HTERT RPE-1 (cell line): ENCODE measurements around the gene MAGEA11.
"Not testable (repeated sequence)": the region's sequence is repeated elsewhere in the genome, so short reads cannot be mapped to it uniquely, and the experiment has no call there.

Experiments
- in situ Hi-C: fragments of 300-500 bp; cut with MboI; formaldehyde crosslinking; loops from 4 replicates; pipeline ENCODE4 v1.14.3; 2020; ENCODE audit warnings: low sequenced_read_pairs

Gene MAGEA11, protein sequence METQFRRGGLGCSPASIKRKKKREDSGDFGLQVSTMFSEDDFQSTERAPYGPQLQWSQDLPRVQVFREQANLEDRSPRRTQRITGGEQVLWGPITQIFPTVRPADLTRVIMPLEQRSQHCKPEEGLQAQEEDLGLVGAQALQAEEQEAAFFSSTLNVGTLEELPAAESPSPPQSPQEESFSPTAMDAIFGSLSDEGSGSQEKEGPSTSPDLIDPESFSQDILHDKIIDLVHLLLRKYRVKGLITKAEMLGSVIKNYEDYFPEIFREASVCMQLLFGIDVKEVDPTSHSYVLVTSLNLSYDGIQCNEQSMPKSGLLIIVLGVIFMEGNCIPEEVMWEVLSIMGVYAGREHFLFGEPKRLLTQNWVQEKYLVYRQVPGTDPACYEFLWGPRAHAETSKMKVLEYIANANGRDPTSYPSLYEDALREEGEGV

DNA sequence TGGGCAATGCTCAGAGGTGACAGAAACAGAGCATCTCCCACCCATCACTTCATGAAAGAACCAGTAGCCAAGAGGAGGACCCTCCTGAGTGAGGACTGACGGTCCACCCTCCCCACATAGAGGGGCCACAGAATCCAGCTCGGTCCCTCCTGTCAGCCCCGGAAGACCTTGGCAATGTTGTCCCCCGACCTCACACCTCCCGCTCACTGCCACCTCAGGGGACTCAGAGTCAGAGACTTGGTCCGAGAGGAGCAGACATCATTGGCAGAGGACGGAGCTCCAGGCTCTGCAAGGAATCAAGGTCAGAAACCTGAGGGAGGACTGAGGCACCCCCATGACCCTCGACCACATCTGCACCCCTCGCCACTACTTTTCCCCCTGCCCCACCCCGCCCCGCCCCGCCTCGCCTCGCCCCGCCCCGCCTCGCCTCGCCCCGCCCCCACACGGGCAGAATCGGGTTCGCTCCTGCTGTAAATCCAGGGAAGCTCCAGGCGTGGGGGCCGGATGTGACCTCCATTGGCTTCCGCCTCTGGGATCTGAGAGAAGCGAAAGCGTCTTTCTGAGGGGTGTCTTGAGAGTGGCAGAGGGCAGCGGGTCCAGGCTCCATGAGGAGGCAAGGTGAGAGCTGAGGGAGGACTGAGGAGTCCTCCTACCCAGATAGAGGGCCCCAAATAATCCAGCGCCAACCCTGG is at the start of gene MAGEA11:
MAGEA11 (plus strand) TSS at position 516 of the 692 bp plus-strand sequence. CDS start 1,100 bp downstream, outside the sequence.
- in situ Hi-C loops: no loop called here

DNA sequence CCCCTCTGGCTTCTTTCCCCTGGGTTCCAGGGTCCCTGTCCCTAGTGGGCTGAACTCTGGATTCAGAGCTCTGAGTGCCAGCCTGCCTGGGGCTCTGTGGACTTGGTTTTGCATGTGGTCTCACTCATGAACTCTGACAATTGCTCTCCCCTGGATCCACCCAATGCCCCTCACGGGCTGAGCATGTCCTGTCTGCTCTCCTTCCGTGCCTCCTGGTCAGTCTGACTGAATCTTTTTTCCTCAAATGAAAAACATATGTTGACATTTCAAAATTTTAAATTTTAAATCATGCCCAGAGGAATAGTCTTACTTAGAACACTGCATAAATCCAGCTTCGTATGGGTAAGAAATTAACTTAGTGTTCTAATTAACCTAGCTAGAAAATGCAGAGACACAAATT is 36.8 kb upstream of the MAGEA11 start:
- in situ Hi-C loops: not testable (repeated sequence)

DNA sequence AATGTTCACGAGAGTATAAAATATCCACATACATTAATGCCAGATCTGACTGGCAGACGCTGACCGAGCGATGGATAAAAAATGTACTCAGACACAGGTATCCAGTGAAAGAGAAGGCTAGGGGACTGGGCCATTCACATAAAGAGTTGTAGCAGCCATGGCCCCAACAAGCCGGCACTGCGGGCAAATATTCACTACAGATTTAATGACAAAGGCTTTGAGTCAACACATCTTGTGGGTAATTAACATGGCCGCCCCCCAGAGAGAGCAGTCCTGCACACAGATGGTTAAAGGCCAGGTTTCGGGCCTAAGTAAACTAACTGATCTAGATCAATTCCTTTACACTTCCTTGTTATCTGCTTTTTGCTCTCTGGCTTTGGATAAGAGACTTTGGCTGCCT is 36.3 kb upstream of the MAGEA11 start:
- in situ Hi-C loops: not testable (repeated sequence)

DNA sequence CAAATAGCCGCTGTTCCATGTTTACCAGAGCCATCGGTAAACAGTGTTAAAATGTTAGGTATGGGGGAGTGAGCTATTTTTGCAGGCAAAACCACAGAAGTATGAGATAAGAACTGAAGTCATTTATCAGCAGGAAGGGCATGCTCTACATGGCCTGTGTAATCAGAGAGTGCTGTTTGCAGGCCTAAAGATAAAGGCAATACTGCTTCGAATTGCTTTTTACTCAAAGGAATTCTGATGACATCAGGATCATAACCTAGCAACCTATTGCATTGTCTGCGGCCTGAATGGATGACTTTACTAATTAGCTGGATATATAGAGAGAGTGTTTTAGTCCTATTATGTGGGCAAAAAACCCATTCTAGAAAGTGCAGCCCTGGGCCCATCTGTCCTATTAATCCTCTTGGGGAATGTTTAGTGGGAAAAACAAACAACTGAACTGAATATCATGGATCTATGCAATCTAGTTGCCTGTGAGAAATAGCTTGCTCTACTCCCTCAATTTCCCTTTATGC is 32.6 kb upstream of the MAGEA11 start:
- in situ Hi-C loops: not testable (repeated sequence)

DNA sequence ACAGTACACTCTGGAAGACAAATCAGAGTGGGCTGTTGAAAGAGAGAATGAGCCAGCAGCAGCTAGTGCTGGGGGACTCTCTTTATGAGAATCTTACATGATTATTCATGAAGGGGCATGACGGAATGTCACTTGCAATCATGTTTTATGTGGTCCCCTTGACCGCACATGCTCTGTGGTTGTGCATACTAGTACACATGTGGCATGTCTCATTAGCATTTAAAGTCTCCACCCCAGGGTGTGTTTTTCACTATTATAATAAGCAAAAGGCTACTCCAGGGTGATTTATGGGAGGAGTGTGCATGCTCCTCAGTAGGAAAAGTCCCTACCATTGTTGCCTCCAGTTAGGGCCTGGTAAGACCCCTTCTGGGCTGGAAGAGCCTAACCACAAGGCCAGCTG is 30.7 kb upstream of the MAGEA11 start:
- in situ Hi-C loops: no loop called here

DNA sequence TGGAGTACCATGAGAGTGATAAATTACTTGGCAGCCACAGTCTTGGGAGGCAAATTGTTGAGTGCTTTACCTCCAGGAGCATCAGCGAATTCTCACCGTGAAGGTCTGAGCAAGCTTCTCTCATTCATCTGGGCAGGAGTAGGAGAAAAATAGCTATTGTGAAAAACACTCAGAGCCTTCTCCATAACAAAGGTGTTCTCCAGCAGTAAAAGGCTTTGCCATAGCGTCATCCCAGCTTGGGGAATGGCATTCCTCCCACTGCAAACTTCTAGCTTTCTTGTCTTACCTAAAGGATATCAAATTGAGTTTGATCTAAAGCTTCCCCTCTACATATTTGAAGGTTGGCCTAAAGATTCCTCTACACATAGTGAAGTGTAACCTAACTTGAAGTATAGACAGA is 29.8 kb upstream of the MAGEA11 start:
- in situ Hi-C loops: no loop called here

DNA sequence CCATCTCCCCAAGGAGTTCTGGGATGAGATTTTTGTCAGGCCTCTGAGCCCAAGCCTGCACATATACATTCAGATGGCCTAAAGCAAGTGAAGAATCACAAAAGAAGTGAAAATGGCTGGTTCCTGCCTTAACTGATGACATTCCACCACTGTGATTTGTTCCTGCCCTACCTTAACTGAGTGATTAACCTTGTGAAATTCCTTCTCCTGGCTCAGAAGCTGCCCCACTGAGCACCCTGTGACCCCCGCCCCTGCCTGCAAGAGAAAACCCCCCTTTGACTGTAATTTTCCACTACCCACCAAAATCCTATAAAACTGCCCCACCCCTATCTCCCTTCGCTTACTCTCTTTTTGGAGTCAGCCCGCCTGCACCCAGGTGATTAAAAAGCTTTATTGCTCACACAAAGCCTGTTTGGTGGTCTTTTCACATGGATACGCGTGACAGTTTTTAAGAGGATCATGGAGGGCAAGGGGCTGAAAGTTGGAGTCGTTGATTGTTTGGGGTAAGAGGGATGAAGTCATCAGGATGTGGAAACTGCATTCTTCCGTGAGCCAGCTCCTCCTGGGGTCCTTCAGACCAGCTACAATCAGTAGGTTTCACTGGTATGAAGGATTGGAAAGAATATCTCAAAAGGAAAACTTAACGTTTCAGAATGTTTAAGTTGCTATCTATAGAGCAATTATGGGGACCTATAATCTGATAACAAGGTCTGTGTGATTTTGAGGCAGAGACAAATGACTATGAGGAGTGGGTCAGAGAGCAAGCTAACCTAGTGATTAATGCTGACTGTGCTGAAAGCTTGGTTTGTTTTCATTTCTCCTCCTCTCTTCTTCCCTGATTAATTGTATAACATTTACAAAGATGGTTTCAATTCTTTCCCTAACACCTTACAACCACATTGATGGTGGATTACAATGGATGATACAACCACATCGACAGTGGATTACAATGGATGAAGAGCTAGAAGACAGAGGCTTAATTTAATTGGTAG is 28.6 kb upstream of the MAGEA11 start:
- in situ Hi-C loops: no loop called here

DNA sequence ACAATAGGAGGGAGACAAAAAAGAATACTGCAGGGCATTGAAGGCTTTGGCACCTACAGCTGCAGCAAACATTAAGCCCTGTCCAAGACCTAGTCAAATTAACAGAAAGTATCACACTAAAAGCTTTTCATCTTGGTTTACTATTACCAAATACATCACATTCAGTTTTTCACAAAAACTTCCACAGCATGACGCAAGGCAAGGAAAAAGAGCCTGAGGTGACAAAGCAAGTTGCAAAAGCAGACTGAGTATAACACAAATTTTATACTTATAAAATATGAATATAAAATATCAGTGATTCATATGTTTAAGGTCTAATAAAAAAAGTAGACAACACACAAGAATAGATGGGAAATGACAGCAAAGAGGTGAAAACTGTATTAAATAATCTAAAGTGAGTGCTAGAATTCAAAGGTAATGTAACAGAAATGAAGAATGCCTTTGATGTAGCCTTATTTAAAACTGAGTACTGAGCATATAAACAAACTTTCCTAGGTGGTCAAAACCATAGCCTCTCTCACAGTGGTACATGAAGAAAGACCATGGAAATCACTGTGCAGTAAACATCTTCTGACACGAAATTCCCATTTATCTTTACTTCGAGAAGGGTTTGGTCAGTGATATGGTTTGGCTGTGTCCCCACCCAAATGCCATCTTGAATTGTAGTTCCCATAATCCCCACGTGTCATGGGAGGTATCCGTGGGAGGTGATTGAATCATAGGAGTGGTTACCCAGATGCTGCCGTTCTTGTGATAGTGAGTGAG is 27.7 kb upstream of the MAGEA11 start:
- in situ Hi-C loops: no loop called here

DNA sequence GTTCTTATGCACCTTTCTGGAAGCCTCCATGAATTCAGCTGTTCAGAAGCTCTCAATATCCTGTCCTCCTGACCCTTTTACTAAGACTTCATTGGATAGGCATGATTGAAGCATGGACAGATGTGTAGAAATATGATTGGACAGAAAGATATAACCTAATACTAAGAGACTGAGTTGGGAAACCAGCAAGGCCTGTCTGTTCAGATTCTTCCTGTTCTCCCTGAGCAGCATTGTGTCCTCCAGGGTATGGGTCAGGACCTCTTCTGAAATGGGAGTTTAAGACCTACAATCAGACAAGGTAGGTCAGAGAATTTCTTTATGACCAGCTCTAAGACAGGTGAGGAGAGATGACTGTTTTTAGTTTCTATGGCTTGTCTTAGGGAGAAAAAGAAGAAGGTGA is 23.9 kb upstream of the MAGEA11 start:
- in situ Hi-C loops: no loop called here

DNA sequence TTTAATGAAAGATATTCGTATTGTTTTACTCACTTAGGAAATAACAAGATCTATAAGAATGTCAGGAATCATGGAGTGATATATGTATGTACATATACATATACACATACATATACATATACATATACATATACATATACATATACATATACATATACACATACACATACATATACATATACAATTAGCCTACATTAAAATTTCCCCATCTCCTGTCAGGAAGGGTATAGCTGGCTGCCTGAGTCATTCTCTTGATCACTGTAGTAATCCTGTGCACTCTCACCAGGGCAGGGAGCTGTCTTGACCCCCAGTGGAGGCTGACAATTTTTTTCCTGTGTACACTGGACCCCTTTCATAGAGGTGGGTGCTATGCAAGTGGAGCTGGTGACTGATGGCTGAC is 23.3 kb upstream of the MAGEA11 start:
- in situ Hi-C loops: no loop called here

DNA sequence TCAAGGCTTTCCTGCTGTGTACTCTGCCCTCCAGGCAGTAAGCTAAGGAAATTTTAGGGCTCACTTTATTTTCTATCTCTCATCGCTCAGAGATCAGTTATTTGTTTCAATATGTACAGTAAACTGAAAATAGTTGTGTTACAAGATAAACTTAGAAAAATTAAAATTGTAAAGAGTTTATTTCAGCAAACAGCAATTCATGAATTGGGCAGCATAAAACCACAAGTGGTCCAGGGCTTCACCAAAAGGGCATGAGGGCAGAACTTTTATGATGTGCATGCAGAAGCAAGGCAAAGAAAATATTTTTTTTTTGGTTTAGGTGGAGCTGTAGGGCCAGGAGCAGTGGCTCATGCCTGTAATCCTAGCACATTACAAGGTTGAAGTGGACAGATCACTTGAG is 20.1 kb upstream of the MAGEA11 start:
- in situ Hi-C loops: no loop called here

DNA sequence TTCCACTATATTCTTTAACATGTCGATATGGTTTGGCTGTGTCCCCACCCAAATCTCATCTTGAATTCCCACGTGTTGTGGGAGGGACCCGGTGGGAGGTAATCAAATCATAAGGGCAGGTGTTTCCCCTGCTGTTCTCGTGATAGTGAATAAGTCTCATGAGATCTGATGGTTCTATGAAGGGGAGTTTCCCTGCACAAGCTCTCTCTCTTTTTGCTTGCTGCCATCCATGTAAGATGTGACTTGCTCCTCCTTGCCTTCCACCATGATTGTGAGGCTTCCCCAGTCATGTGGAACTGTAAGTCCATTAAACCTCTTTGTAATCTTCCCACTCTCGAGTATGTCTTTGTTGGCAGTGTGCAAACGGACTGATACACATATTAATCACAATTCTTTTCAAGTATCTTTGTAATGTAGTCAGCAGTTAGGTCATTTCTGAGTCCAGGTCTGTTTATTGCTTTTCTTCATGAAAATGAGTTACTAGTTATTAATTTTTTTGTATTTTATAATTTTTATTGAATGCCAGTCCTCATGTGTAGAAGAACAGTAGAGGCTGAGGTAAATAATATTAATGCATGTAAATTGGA is 19.1 kb upstream of the MAGEA11 start:
- in situ Hi-C loops: not testable (repeated sequence)

DNA sequence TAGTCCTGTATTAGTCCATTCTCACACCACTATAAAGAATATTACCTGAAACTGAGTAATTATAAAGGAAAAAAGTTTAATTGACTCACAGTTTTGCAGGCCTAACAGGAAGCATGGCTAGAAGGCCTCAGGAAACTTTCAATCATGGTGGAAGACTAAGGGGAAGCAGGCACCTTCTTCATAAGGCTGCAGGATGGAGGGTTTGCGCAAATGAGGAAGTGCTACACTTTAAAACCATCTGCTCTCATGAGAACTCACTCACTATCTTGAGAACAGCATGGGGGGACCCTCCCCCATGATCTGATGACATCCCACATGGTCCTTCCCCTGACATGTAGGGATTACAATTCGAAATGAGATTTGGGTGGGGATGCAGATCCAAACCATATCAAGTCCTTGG is 12.1 kb upstream of the MAGEA11 start:
- in situ Hi-C loops: no loop called here

DNA sequence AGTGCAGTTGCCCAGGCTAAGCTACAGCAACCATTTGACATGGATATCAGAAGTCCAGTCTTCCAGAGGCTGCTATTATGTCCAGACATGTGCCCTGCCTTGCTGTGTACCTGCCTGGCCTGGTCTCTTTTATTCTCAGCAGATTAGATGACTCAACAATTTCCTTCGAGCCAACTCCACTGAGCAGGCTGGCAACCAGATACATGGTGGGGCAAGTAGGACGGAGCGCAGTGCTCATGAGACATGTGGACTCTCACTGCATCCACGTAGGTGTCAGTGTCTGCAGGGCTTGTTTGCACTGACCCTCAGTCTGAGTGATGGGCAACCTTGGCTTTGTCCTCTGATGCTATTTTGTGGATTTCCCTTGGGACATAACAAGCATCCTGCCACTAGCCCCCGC is 7.2 kb upstream of the MAGEA11 start:
- in situ Hi-C loops: no loop called here

DNA sequence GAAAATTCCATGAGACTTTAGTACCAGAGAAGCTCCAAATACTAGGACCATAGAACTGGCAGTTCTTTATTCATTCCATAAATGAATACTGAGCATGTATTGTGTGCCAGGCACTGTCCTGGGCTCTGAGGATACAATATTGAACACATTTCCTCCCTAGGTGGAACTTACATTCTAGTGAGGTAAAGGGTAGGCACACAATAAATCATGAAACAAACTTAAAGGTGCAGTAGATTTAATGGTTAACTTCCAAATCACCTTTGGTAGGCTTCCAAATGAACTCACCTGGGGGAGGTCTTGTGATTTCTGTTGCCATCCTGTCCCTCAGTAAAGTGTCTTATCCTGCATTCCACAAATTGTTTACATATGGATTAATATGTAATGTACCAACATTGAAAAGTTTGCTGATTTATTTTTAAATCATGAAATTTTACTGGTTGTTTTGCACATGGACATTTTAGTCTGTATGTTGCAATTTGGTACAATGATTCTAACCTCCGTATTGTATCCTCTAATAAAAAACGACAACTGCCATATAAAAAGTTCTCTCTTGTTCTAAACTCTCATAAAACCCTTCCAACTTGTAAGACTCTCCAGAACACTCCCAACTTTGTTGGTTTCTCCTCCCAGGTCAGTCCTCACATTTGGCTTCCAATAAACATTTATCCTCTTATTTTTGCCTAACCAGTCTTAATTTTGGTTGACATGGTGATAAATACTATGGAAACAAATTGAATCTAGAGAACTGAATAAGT is 4.5 kb upstream of the MAGEA11 start:
- in situ Hi-C loops: no loop called here

DNA sequence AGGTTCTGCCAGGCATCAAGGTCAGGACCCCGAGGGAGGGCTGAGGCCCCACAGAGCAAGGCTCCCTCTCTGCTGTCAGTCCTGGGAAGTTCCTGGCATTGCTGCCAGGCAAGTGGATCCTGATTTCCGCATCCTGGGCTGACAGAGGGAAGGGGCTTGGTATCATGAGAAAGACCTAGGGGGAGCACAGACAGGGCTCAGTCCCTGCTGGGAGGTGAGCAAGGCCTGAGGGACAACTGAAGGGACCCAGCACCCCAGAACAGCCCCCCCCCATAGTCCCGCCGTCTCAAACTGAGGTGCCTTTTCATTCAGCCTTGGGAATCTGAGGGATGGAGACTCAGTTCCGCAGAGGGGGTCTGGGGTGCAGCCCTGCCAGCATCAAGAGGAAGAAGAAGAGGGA is 971 bp downstream of the MAGEA11 start:
- in situ Hi-C loops: no loop called here

DNA sequence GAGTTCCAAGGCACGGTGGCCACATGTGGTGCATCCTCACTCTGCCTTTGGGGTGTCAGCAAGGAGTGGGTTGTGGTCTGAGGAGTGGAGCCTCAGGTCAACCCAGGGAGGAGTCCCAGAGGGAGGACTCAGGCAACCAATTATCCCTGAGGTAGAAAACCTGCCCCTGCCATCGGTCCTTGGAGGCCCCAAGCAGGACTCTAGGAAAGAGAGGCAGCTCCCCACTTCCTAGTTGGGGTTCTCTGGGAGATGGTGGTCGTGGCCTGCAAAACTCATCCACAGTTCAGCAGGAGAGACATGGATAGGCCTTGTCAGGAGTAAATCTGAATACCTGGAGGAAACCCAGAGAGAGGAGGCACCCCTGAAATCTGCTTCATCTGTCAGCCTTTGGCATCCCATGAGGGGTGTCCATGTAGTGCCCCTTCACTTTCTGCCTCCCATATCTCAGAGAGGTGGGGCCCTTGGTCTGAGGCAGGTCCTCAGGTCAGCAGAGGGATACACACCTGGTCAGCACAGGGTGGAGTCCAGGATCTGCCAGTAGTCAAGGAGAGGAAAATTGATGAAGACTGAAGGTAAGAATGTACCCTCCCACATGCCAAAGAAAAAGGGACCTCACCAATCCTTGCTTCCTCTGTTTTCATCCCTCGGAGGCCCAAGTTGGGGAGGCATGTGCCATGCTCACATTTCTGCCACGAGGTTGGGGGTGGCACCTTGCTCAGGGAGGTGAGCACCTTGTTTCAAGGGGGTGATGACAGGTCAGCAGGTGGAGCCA is 1.6 kb downstream of the MAGEA11 start:
- in situ Hi-C loops: no loop called here

DNA sequence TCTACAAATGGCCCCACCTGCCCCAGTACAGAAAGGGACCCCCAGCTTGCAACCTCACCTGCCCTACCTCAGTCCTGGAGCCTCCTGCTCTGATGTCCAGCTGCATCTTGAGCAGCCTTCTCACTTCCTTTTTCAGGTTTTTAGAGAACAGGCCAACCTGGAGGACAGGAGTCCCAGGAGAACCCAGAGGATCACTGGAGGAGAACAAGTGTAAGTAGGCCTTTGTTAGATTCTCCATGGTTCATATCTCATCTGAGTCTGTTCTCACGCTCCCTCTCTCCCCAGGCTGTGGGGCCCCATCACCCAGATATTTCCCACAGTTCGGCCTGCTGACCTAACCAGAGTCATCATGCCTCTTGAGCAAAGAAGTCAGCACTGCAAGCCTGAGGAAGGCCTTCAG is 3.6 kb downstream of the MAGEA11 start:
- in situ Hi-C loops: no loop called here
